ENCODE measurements around the gene LTK.

GRCh38 chr15:41504751-41505492, 8.7 kb downstream of the LTK start:
- TF ChIP-seq CTCF (IDR thresholded peaks at IDR 0.05) (no peak), POLR2A (IDR thresholded peaks at IDR 0.05) (no peak)

All from thyroid gland (tissue), 4 donors.